Measurements from ENCODE around the gene OR6C74.

The OR6C74 gene

GRCh38 chr12:55280991-55281390 lies 36.6 kb downstream of the OR6C74 start:
- Histone ChIP-seq H3K27ac (ENCODE audit: low read length) (no peak overlapping the region), H3K4me3 (ENCODE audit: low read length) (no peak overlapping the region), H3K9ac (ENCODE audit: low read length) (no peak overlapping the region), H3K79me2 (ENCODE audit: low read length) (no peaks in the 10 kb centered on the region), H3K9me3 (replicated peaks; ENCODE audit: insufficient read depth, low read length) (no peaks in the 10 kb centered on the region), H3F3A (ENCODE audit: insufficient read depth, low read length) (no peaks in the 10 kb centered on the region), H3K4me1 (ENCODE audit: low read length) (no peaks in the 10 kb centered on the region), H3K27me3 (replicated peaks; ENCODE audit: insufficient read depth, low read length) (no peaks in the 10 kb centered on the region), H4K20me1 (ENCODE audit: insufficient read depth, low read length) (no peaks in the 10 kb centered on the region), H3K4me2 (ENCODE audit: low read depth, low read length) (no peak overlapping the region), H3K9me2 (replicated peaks; ENCODE audit: insufficient read depth, low read length) (no peaks in the 10 kb centered on the region), H3K36me3 (replicated peaks; ENCODE audit: insufficient read depth, low read length) (no peaks in the 10 kb centered on the region), H2AFZ (ENCODE audit: low read length) (no peak overlapping the region)
- no peak for DNase-seq
- TF ChIP-seq EZH2 (optimal IDR thresholded peaks at IDR 0.05; ENCODE audit: low read depth, low read length) = no peak
- no peak for TF ChIP-seq EZH2phosphoT487 (IDR thresholded peaks at IDR 0.05; ENCODE audit: low read length)
- TF ChIP-seq CTCF (IDR thresholded peaks at IDR 0.05; ENCODE audit: low read length) = no peak

- Histone ChIP-seq H3K27me3 (replicated peaks; ENCODE audit: insufficient read depth, low read length) (no peaks in the 10 kb centered on the region), H3K36me3 (replicated peaks; ENCODE audit: insufficient read depth, low read length) (no peaks in the 10 kb centered on the region), H3K9me2 (replicated peaks; ENCODE audit: insufficient read depth, low read length) (no peaks in the 10 kb centered on the region), H3K9ac (ENCODE audit: low read length) (no peak overlapping the region), H3K27ac (ENCODE audit: low read length) (no peak overlapping the region), H3K4me3 (ENCODE audit: low read length) (no peak overlapping the region), H2AFZ (ENCODE audit: low read length) (no peak overlapping the region), H3K4me1 (ENCODE audit: low read length) (no peaks in the 10 kb centered on the region), H3K79me2 (ENCODE audit: low read length) (no peaks in the 10 kb centered on the region), H3K9me3 (replicated peaks; ENCODE audit: insufficient read depth, low read length) (no peaks in the 10 kb centered on the region), H3K4me2 (ENCODE audit: low read depth, low read length) (no peak overlapping the region), H4K20me1 (ENCODE audit: insufficient read depth, low read length) (no peaks in the 10 kb centered on the region), H3F3A (ENCODE audit: insufficient read depth, low read length) (no peaks in the 10 kb centered on the region)
- no peak for DNase-seq
- TF ChIP-seq EZH2phosphoT487 (IDR thresholded peaks at IDR 0.05; ENCODE audit: low read length) (no peak), CTCF (IDR thresholded peaks at IDR 0.05; ENCODE audit: low read length) (no peak), EZH2 (optimal IDR thresholded peaks at IDR 0.05; ENCODE audit: low read depth, low read length) (no peak)
These were observed 45.6 kb downstream of the OR6C74 start for GRCh38 chr12:55289999-55290398.

Measured in MM.1S (cell line).